ENCODE measurements around the gene CHID1.

GRCh38 chr11:827146-827896 is 83.3 kb downstream of the CHID1 start:
- TF ChIP-seq CTCF (conservative IDR thresholded peaks at IDR 0.05; ENCODE audit: low read length) (no peak), EZH2phosphoT487 (IDR thresholded peaks at IDR 0.05; ENCODE audit: borderline replicate concordance) (no peak)
